Measurements from ENCODE around the gene TIAM2.
"Not testable (repeated sequence)": the region's sequence is repeated elsewhere in the genome, so short reads cannot be mapped to it uniquely, and the experiment has no call there.

Gene TIAM2

GRCh38 chr6:155173488-155173887 lies 178.4 kb downstream of the TIAM2 start:
- no peak for DNase-seq

- peak; percentile 78 for DNase-seq
Observed at GRCh38 chr6:155174576-155175211, 179.6 kb downstream of the TIAM2 start.

- peak; percentile 66 for DNase-seq
Observed at GRCh38 chr6:155177363-155177961, 182.3 kb downstream of the TIAM2 start.

- DNase-seq = no peak
Observed at GRCh38 chr6:155181498-155181897, 186.4 kb downstream of the TIAM2 start.

GRCh38 chr6:155182103-155182502 lies 187.0 kb downstream of the TIAM2 start:
- DNase-seq = no peak

GRCh38 chr6:155183095-155183494 lies 188.0 kb downstream of the TIAM2 start:
- DNase-seq = no peak

GRCh38 chr6:155185041-155185440 lies 189.9 kb downstream of the TIAM2 start:
- not testable (repeated sequence) for DNase-seq

GRCh38 chr6:155185544-155185943 lies 190.4 kb downstream of the TIAM2 start:
- peak; percentile 36 for DNase-seq

- DNase-seq = no peak
Observed at GRCh38 chr6:155186052-155186658, 191.0 kb downstream of the TIAM2 start.

GRCh38 chr6:155187106-155187505 lies 192.0 kb downstream of the TIAM2 start:
- no peak for DNase-seq

GRCh38 chr6:155187994-155188706 lies 193.0 kb downstream of the TIAM2 start:
- peak; percentile 28 for DNase-seq

GRCh38 chr6:155188707-155189496 lies 193.8 kb downstream of the TIAM2 start:
- peak; percentile 96 for DNase-seq

GRCh38 chr6:155190677-155191076 lies 195.6 kb downstream of the TIAM2 start:
- DNase-seq = no peak

- no peak for DNase-seq
Observed at GRCh38 chr6:155193526-155193925, 198.4 kb downstream of the TIAM2 start.

GRCh38 chr6:155194399-155194798 lies 199.3 kb downstream of the TIAM2 start:
- peak; percentile 14 for DNase-seq

- no peak for DNase-seq
Observed at GRCh38 chr6:155195903-155196302, 200.8 kb downstream of the TIAM2 start.

GRCh38 chr6:155196911-155197310 lies 201.8 kb downstream of the TIAM2 start:
- DNase-seq = no peak

- DNase-seq = no peak
Observed at GRCh38 chr6:155197932-155198331, 202.8 kb downstream of the TIAM2 start.

GRCh38 chr6:155200012-155200411 lies 204.9 kb downstream of the TIAM2 start:
- no peak for DNase-seq

- DNase-seq = peak; percentile 88
Observed at GRCh38 chr6:155201461-155202226, 206.5 kb downstream of the TIAM2 start.

- DNase-seq = no peak
Observed at GRCh38 chr6:155207223-155207622, 212.1 kb downstream of the TIAM2 start.

GRCh38 chr6:155212106-155212505 lies 217.0 kb downstream of the TIAM2 start:
- DNase-seq = no peak
